GM12801 (cell line): ENCODE measurements around the gene CNPY1.

Experiments
- TF ChIP-seq, protein P1 (sequence below): IDR thresholded peaks from one replicate; pipeline ENCODE4 v1.5.1; 2011; ENCODE audit warnings: control low read depth; ENCODE audit not compliant: insufficient read length; ENCODE audit errors: extremely low read depth

CNPY1 gene

DNA sequence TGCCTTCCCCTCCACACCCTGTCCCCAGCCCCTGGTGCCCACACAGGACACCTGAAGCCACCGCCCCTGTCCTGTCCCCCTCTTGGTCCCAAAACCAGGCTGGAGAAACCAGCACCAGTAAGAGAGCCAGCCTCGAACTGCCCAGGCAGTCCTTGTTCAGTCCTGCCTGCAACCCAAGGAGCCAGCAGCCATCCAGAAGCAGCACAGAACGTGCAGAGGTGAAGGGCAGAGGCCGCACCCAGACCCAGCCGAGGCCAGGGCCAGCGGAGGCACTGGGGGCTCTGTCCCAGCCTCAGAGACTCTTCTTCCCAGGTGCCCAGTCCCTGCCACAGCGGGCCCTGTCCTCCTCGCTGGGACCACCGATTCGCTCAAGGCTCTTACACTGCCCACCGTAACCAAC is 23.3 kb upstream of the CNPY1 start:
- TF ChIP-seq, protein P1, sequence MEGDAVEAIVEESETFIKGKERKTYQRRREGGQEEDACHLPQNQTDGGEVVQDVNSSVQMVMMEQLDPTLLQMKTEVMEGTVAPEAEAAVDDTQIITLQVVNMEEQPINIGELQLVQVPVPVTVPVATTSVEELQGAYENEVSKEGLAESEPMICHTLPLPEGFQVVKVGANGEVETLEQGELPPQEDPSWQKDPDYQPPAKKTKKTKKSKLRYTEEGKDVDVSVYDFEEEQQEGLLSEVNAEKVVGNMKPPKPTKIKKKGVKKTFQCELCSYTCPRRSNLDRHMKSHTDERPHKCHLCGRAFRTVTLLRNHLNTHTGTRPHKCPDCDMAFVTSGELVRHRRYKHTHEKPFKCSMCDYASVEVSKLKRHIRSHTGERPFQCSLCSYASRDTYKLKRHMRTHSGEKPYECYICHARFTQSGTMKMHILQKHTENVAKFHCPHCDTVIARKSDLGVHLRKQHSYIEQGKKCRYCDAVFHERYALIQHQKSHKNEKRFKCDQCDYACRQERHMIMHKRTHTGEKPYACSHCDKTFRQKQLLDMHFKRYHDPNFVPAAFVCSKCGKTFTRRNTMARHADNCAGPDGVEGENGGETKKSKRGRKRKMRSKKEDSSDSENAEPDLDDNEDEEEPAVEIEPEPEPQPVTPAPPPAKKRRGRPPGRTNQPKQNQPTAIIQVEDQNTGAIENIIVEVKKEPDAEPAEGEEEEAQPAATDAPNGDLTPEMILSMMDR: no peak

DNA sequence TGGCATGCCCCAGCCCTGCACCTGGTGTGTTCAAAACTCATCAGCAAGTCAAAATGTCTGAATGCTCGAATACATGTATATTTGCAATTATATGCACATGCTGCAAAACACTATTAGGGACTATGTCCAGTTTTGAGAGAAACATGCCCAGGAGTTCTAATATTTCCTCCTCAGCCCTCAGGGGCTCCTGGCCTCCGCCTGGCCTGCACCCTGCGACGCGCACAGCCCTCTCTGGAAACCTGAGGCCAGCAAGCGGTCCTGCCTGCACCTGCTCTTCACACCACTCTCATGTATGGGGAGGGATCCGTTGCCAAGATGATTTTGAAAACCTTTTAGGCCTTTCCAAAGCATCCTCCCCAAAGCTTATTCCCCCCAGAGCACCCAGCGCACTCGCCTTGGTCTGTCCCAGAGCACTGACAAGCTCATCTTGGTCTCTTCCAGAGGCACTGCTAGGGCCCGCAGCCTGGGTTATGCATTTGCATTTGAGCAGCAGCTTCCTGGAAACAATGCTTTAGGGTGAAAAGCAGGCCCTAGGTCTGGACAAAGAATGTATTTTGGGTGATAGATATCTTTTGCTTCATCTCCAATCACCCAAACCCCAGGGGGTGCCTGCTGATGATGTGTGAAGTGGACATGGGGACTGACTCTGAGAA is 22.6 kb upstream of the CNPY1 start:
- TF ChIP-seq, protein P1: no peak

DNA sequence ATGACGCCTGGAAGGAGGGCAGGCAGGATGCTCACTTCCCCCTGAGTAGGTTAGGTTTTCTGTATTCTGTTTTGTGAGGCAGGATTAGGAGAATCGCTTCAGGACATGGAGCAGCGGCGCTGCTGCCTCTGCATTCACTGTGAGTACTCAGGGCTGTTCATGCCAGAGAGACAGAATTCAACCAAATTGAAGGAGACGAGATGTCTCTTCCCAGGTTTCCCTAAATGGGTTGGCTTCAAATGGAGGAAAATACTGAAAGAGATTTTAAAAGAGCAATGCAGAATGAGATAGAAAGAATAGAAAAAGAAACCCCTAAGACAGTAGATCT is 21.9 kb upstream of the CNPY1 start:
- TF ChIP-seq, protein P1: no peak

DNA sequence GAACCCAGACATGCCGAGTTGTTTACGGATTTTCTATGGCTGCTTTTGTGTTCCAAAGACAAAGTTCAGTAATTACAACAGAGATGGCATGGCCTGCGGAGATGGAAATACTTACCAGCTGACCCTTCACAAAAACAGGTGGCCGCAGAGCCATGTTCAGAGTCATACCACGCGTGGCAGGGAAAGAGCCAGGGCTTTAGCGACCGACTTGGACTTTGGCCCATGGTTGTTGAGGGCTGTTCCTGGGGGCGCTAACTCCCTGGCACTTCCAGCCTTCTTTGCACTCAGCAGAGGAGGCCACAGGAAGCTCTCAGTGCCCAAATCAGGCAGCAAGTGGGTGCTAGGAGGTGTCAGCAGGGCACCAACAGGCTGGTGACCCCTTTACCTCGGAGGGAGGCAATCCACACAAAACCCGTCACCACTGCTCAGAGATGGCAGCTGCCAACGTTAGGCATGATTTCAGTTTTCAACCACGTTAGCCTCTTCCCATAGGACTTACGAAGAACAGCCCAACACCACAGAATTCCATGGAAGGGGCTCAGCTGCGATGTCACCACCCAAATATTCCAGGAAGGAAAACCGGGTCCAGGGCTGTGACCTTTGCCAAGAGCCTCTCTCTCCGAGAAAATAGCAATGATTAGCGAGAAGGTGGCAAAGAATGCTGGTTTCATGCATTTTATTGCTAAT is 21.4 kb upstream of the CNPY1 start:
- TF ChIP-seq, protein P1: no peak

DNA sequence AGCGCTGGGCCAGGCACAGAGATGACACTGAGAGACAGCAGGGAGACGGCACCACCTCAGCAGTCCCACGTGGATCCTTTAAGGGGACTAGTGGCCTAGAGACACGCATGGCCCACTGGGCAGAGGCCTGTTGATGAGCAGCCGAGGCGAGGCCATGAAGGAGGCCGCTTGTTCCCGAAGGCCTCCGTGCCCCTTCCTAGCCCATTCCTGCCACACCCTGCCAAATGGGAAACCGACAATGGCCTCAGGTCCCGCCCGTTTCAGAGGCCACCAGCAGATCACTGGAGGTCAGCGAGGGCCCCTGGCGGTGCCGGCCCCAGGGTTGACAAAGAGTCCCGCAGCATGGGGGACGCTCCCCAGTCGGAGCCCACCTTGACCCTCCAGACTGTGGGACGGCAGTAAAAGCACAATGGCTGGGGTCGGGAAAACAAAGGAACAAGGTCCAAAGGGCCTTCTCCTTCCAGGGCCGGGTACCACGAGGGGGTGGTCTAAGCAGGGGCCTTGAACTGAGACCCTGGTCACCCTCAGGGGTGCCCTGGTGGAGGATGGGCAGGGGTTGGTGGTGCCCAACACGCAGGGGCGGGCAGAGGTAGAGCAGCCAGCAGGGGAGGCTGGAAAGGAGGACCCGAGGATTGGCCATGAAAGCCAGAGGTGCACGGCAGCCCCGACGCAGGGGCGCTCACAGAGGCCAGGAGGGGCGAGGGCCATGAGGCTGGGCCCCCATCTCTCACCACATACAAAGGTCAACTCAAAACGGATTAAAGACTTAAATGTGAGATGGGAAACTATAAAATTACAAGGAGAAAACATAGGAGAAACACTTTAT is 19.9 kb upstream of the CNPY1 start:
- TF ChIP-seq, protein P1: no peak

DNA sequence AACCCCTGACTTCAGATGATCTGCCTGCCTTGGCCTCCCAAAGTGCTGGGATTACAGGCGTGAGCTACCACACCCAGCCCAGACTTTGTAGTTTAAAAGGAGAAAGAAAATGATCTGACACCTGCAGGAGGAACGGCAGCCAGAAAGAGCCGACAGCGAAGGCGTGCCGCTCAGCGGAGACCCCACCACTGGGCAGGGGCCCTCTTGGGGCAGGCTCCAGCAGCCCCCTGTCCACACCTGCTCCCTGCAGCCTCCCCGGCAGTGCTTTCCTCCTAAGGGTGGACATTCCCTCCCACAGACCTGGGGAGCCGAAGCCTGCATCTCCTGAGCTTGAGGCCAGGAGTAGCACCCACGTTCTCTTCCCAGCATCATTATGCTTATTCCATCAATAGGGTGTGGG is 19.2 kb upstream of the CNPY1 start:
- TF ChIP-seq, protein P1: no peak

DNA sequence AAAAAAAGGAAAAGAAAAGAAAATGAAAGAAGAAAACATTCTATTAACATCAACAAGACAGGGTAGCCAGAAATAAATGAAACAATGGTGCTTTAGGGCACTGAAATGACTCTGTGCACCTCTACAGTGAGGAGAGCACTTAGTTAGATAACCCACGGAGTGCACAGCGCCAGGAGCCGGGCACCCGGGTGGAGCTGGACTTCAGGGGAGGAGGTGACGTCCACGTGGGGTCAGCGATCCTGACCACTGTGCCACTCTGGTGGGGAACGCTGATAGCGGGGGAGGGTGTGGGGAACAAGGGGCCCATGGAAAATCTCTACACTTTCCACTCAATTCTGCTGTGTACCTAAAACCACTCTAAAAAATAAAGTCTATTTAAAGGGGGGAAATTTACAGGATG is 15.7 kb upstream of the CNPY1 start:
- TF ChIP-seq, protein P1: no peak
